C4-2B (cell line): ENCODE measurements around the gene CDK17.

Experiments
- CTCF ChIP-seq: fragments of 450-650 bp; conservative IDR thresholded peaks from 2 replicates; pipeline ENCODE4 v1.5.1; 2017; ENCODE audit warnings: mild to moderate bottlenecking
- ZFX ChIP-seq: fragments of 450-650 bp; IDR thresholded peaks from 2 replicates; pipeline ENCODE4 v1.6.1; 2017

- TF ChIP-seq CTCF (no peak), ZFX (no peak)
Measured at GRCh38 chr12:96431067-96431466, 30.8 kb upstream of the CDK17 start.
